ENCODE measurements around the gene BMP2. TPM values are rescaled to one million over a fixed set of nuclear protein-coding genes. Genes with fewer than 3 reads are reported as not detected.

Gene BMP2
- total RNA-seq, 1 experiment from 2014 or later, result 6.6 TPM

DNA sequence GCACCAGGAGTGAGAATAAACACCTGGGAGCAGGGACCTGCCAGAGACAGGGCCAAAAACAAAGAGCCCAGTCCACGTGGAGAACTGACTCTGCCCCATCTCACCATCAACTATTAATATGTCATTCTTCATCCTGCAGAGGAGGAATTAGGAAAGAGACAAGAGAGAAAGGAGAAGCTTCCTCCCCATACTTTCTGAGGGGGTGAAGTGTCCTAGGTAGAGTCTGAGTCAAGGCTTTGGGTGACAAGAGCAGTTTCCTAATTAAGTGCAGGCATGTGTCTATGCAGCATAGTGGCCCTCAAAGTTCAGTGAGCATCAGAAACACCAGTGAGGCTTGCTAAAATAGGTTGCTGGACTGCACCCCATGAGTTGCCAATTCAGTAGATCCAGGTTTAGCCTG, 40.7 kb upstream of the BMP2 start:
- no peak overlapping the region for H3K4me3 Mint-ChIP-seq
- H3K36me3 Mint-ChIP-seq (ENCODE audit: insufficient read depth in 1 of 3, low read depth in 3 of 3), result no peaks in the 10 kb centered on the region; a peak in 1 of 7 replicates
- H2AFZ ChIP-seq (ENCODE audit: low read length), result no peak overlapping the region
- H4K8ac ChIP-seq (replicated peaks; ENCODE audit: insufficient read length, low read depth, low read length), result no peak overlapping the region
- WGBS (ENCODE audit: extremely low coverage, insufficient read length, low lambda C conversion rate), result no CpG with 5 or more reads among the region's 1 CpG
- no peak overlapping the region for H3K4ac ChIP-seq (ENCODE audit: low read depth, low read length)
- no peak overlapping the region for H2BK12ac ChIP-seq (ENCODE audit: insufficient read length, low read depth, low read length)
- no peaks in the 10 kb centered on the region for H3K9me3 ChIP-seq (ENCODE audit: control insufficient read depth, low read depth, low read length)
- TF ChIP-seq, protein P1, sequence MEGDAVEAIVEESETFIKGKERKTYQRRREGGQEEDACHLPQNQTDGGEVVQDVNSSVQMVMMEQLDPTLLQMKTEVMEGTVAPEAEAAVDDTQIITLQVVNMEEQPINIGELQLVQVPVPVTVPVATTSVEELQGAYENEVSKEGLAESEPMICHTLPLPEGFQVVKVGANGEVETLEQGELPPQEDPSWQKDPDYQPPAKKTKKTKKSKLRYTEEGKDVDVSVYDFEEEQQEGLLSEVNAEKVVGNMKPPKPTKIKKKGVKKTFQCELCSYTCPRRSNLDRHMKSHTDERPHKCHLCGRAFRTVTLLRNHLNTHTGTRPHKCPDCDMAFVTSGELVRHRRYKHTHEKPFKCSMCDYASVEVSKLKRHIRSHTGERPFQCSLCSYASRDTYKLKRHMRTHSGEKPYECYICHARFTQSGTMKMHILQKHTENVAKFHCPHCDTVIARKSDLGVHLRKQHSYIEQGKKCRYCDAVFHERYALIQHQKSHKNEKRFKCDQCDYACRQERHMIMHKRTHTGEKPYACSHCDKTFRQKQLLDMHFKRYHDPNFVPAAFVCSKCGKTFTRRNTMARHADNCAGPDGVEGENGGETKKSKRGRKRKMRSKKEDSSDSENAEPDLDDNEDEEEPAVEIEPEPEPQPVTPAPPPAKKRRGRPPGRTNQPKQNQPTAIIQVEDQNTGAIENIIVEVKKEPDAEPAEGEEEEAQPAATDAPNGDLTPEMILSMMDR (conservative IDR thresholded peaks at IDR 0.05), result no peak
- no peak overlapping the region for H4K5ac ChIP-seq (ENCODE audit: insufficient read length, low read depth, low read length)
- no peak overlapping the region for H3K14ac ChIP-seq (ENCODE audit: insufficient read depth, low read length)
- H2BK15ac ChIP-seq (ENCODE audit: low read depth, low read length), result no peak overlapping the region
- no peaks in the 10 kb centered on the region for H4K20me1 ChIP-seq (ENCODE audit: control insufficient read depth, insufficient read depth, insufficient read length)
- H3K4me1 ChIP-seq (ENCODE audit: insufficient read depth, low read length), result no peaks in the 10 kb centered on the region
- no peak overlapping the region for H2AK5ac ChIP-seq (ENCODE audit: insufficient read length, low read length)
- H3K79me2 ChIP-seq (ENCODE audit: insufficient read depth, low read length), result no peaks in the 10 kb centered on the region
- no peak overlapping the region for H3K18ac ChIP-seq (ENCODE audit: insufficient read length, low read depth, low read length)
- no peaks in the 10 kb centered on the region for H3K23me2 ChIP-seq (ENCODE audit: insufficient read length, low read depth, low read length, poor library complexity, severe bottlenecking)
- H4K91ac ChIP-seq (ENCODE audit: insufficient read length, low read depth, low read length), result no peak overlapping the region
- no peak overlapping the region for H2BK5ac ChIP-seq (ENCODE audit: insufficient read length, low read length)
- DNase-seq, result no peak
- H3K9ac ChIP-seq (ENCODE audit: extremely low read depth, insufficient read length, low read length), result no peak overlapping the region
- no peak overlapping the region for H3K4me2 ChIP-seq (ENCODE audit: insufficient read depth, insufficient read length, low read length)
- no peaks in the 10 kb centered on the region for H3K9me3 Mint-ChIP-seq
- H3K4me1 Mint-ChIP-seq, result no peaks in the 10 kb centered on the region
- H3K23ac ChIP-seq (ENCODE audit: insufficient read length, low read depth, low read length), result no peak overlapping the region
- H2BK20ac ChIP-seq (ENCODE audit: low read depth, low read length, poor library complexity, severe bottlenecking), result no peak overlapping the region
- no peaks in the 10 kb centered on the region for H3K27me3 Mint-ChIP-seq (ENCODE audit: low read depth)
- no peak overlapping the region for H3K56ac ChIP-seq (ENCODE audit: insufficient read length, low read depth, low read length)
- no peak overlapping the region for H3T11ph ChIP-seq (ENCODE audit: low read length)
- H3K27me3 ChIP-seq (ENCODE audit: insufficient read depth, low read length), result no peaks in the 10 kb centered on the region
- no peak overlapping the region for H2BK120ac ChIP-seq (ENCODE audit: low read depth, low read length, poor library complexity, severe bottlenecking)
- H3K27ac Mint-ChIP-seq, result no peak overlapping the region; a peak in 1 of 7 replicates
- H3K79me1 ChIP-seq (ENCODE audit: insufficient read depth, low read depth, low read length, poor library complexity, severe bottlenecking), result no peaks in the 10 kb centered on the region
- no peak overlapping the region for H3K27ac ChIP-seq (ENCODE audit: insufficient read length, low read depth, low read length)
